Dendritic cell treated with granulocyte-macrophage colony-stimulating factor and Interleukin-4, amounts not matched to agents 40 ng/mL and 50 ng/mL, for 4 days (primary cell): ENCODE results near the gene SPACA9.

ENCODE experiments used
- H3K27ac Mint-ChIP-seq: one replicate; pipeline ENCODE4 v1.8.0; 2022; ENCODE audit warnings: mild to moderate bottlenecking, mixed read lengths
- H3K27me3 Mint-ChIP-seq: one replicate; pipeline ENCODE4 v1.8.0; 2022; ENCODE audit warnings: mild to moderate bottlenecking, mixed read lengths
- H3K36me3 Mint-ChIP-seq: one replicate; pipeline ENCODE4 v1.8.0; 2022; ENCODE audit warnings: low read depth, mixed read lengths
- H3K4me1 Mint-ChIP-seq: one replicate; pipeline ENCODE4 v1.8.0; 2022; ENCODE audit warnings: low read depth, mixed read lengths
- H3K4me3 Mint-ChIP-seq: one replicate; pipeline ENCODE4 v1.8.0; 2022; ENCODE audit warnings: mild to moderate bottlenecking, moderate library complexity, mixed read lengths
- H3K9me3 Mint-ChIP-seq: one replicate; pipeline ENCODE4 v1.8.0; 2022; ENCODE audit warnings: mixed read lengths
- intact Hi-C: fragments of 100-400 bp; cut with micrococcal nuclease; formaldehyde crosslinking; loops from one replicate; pipeline ENCODE4 v1.15.0; 2022

SPACA9 gene

DNA sequence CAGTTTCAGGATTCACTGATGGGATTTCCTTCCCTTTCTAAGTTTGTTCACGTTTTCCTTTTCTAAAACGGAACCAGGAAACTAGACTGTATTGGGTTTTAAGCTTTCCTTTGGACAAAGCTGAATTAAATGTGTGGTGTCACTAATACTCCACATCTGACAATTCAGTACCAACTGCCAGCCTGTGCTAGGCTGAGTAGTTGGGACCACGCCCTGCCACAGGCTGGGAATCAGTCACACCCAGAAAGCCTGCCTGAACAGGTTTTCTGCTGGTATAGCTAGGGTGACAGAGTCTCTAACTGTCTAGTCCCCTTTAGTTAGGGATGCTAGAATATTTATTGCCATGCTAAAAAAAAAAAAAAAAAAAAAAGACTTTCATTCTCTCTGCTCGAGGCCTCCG, 15.6 kb downstream of the SPACA9 start:
- Mint-ChIP-seq H3K36me3 (peaks cover 75% of the 10 kb centered on the region), H3K4me3 (no peak overlapping the region), H3K27ac (no peak overlapping the region), H3K4me1 (peaks cover 12% of the 10 kb centered on the region), H3K9me3 (no peaks in the 10 kb centered on the region), H3K27me3 (no peaks in the 10 kb centered on the region)
- intact Hi-C loops, result no loop called here

- no peak overlapping the region for H3K4me3 Mint-ChIP-seq
- intact Hi-C loops, result no loop called here
- H3K36me3 Mint-ChIP-seq, result peaks cover 83% of the 10 kb centered on the region
- no peaks in the 10 kb centered on the region for H3K27me3 Mint-ChIP-seq
- peaks cover 12% of the 10 kb centered on the region for H3K4me1 Mint-ChIP-seq
- no peak overlapping the region for H3K27ac Mint-ChIP-seq
- H3K9me3 Mint-ChIP-seq, result no peaks in the 10 kb centered on the region
Observed at GRCh38 chr9:132894862-132895835, 16.5 kb downstream of the SPACA9 start.

- no peak overlapping the region for H3K4me3 Mint-ChIP-seq
- no peaks in the 10 kb centered on the region for H3K27me3 Mint-ChIP-seq
- H3K27ac Mint-ChIP-seq, result peak overlapping the region; percentile 66
- H3K36me3 Mint-ChIP-seq, result peaks cover 95% of the 10 kb centered on the region
- no peaks in the 10 kb centered on the region for H3K9me3 Mint-ChIP-seq
- H3K4me1 Mint-ChIP-seq, result peaks cover 12% of the 10 kb centered on the region
- intact Hi-C loops, result no loop called here
Observed at GRCh38 chr9:132896264-132896663, 17.6 kb downstream of the SPACA9 start.

DNA sequence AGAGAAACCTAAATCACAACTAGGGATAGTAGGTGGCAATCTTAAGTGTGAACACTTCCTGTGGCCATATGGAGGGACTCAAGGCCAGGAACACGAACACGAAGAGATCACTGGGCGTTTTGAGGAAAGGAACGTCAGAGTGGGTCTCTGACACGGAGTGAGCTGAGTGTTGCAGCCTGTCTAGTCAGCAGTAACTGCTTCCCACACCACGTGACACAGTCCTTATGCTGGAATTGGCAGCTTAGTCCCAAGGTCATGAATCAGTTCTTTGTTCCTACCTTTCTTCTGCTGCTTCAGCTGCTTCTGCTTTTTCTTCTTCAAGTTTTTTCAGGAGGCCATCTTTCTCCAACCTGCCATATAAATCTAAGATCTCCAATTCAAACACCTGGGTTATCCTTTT, 18.2 kb downstream of the SPACA9 start:
- H3K9me3 Mint-ChIP-seq, result no peaks in the 10 kb centered on the region
- peaks cover 12% of the 10 kb centered on the region for H3K4me1 Mint-ChIP-seq
- no peaks in the 10 kb centered on the region for H3K27me3 Mint-ChIP-seq
- peaks cover 98% of the 10 kb centered on the region for H3K36me3 Mint-ChIP-seq
- peak overlapping the region; percentile 66 for H3K27ac Mint-ChIP-seq
- intact Hi-C loops, result no loop called here
- no peak overlapping the region for H3K4me3 Mint-ChIP-seq

DNA sequence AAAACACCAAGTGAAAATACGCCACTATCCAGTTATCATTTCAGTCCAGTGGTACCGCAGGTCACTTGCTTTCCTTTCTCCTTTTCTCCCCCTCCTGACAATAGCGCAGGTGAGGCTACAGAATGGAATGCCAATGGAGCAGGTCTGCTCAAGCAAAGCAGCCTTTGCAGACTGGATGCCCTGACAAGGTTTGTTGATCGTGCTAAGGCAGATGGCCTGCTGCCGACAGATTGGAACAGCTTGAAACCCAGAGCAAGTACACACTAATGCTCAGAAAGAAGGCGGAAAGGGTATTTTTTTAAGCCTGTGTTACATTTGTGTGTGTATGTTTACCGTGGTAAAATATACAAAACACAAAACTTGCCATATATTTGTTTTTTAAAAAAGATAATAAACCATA, 19.4 kb downstream of the SPACA9 start:
- Mint-ChIP-seq H3K4me1 (peaks cover 12% of the 10 kb centered on the region), H3K4me3 (no peak overlapping the region), H3K27me3 (no peaks in the 10 kb centered on the region), H3K9me3 (no peaks in the 10 kb centered on the region), H3K36me3 (peaks cover 98% of the 10 kb centered on the region), H3K27ac (no peak overlapping the region)
- intact Hi-C loops, result no loop called here

DNA sequence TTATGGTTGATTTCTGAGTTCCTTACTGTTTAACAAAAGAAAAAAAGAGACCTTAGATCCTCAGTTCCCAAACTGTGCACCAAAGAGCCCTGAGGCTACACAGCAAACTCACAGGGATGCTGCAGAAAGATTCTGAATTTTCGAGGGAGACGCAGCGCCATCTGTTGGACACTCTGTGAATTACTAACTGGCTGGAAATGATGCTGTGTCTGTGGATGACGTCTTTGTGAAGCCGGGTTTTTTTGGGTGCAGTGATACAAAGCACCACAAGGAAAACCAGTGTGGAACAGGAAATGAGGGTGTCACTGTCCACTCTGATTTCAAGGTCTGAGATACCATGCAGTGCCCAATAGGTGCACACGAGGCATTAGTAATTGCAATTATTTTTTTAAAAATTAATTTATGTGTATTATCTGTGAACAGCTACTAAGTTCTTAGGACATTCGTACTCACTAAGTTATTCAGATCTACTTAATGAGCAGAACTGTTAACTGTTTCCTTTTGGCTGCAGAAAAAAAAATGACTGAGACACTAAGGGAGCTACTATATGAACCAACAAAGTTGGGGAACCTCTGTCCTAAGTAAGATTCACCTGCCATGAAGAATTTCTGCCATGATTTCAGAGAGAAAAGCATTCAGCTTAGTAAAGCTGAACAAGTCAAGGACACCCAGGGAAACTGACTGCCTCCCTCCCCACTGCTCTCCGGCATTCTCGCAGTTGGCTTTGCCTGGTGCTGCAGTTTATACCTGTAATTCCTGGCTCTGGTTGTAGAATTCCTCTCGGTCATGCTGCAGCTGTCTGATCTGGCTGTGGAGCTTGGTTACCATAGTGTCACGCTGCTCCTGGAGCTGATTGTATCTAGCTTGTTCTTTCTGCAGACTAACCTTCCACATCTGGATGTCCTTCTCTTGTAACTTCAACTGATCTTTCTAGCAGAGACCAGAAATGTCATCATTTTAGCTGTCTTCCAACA, 23.4 kb downstream of the SPACA9 start:
- intact Hi-C loops, result no loop called here
- no peak overlapping the region for H3K27ac Mint-ChIP-seq
- H3K9me3 Mint-ChIP-seq, result no peaks in the 10 kb centered on the region
- peaks cover 97% of the 10 kb centered on the region for H3K36me3 Mint-ChIP-seq
- no peaks in the 10 kb centered on the region for H3K27me3 Mint-ChIP-seq
- peaks cover 2% of the 10 kb centered on the region for H3K4me1 Mint-ChIP-seq
- no peak overlapping the region for H3K4me3 Mint-ChIP-seq

GRCh38 chr9:132903574-132904492, 25.1 kb downstream of the SPACA9 start:
- H3K4me1 Mint-ChIP-seq, result no peaks in the 10 kb centered on the region
- no peak overlapping the region for H3K4me3 Mint-ChIP-seq
- intact Hi-C loops, result no loop called here
- H3K27me3 Mint-ChIP-seq, result no peaks in the 10 kb centered on the region
- H3K27ac Mint-ChIP-seq, result no peak overlapping the region
- H3K36me3 Mint-ChIP-seq, result peaks cover 95% of the 10 kb centered on the region
- H3K9me3 Mint-ChIP-seq, result no peaks in the 10 kb centered on the region

DNA sequence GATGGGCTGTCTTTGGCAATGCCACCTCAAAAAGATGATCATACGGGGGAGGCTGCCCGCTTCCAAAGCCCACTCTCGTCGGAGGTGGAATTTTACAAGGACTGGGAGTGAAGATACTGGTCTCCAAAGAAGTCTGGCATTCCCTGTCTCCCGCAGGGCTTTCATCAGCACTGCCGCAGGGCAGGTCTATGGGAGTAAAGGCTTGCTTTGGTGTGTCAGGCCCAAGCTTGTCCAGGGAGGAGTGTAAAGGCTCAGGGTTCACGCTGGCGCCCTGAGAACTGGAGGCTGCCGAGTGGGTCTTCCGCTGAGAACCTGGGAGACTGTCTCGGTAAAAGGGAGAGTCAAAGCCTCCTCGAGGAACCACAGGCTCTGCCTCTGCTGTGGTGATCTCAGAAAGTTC, 27.0 kb downstream of the SPACA9 start:
- H3K36me3 Mint-ChIP-seq, result peaks cover 94% of the 10 kb centered on the region
- no peaks in the 10 kb centered on the region for H3K9me3 Mint-ChIP-seq
- no peaks in the 10 kb centered on the region for H3K4me1 Mint-ChIP-seq
- H3K4me3 Mint-ChIP-seq, result no peak overlapping the region
- H3K27me3 Mint-ChIP-seq, result no peaks in the 10 kb centered on the region
- no peak overlapping the region for H3K27ac Mint-ChIP-seq
- intact Hi-C loops, result no loop called here

DNA sequence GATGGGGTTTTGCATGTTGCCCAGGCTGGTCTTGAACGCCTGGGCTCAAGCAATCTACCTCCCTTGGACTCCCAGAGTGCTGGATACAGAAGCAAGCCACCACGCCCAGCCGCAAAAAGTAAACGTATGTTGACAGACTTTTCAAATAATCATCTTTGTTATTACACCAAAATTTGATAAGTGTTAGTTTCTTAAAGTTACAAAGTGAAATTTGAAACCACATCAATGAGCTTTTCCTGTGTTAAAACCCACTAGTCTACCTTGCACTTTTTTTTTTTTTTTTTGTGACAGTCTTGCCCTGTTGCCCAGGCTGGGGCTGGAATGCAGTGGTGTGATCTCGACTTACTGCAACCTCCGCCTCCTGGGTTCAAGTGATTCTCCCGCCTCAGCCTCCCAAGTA, 29.9 kb downstream of the SPACA9 start:
- Mint-ChIP-seq H3K9me3 (no peaks in the 10 kb centered on the region), H3K36me3 (peaks cover 93% of the 10 kb centered on the region), H3K27me3 (no peaks in the 10 kb centered on the region), H3K27ac (no peak overlapping the region), H3K4me3 (no peak overlapping the region), H3K4me1 (no peaks in the 10 kb centered on the region)
- intact Hi-C loops, result no loop called here

GRCh38 chr9:132909311-132909710, 30.6 kb downstream of the SPACA9 start:
- Mint-ChIP-seq H3K27ac (no peak overlapping the region), H3K4me1 (no peaks in the 10 kb centered on the region), H3K36me3 (peaks cover 93% of the 10 kb centered on the region), H3K4me3 (no peak overlapping the region), H3K9me3 (no peaks in the 10 kb centered on the region), H3K27me3 (no peaks in the 10 kb centered on the region)
- intact Hi-C loops, result no loop called here

DNA sequence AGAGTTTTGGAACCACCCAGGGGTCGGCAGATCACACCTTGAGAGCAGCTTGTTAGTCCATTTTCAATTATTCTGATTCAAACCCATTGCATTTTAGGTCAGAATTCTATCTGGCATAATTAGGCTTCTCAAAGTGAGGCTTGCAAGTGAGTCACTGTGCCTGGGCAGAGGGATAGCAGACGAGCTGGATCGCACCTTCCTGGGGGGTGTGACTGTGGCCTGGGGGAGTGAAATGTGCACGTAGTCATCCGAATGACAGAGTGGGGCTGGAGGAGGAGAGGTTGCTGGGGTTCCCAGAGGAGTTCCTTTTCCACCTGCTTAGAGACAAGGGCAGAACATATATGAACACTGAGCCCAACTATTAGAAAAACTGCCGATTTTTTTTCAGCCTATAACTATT, 31.7 kb downstream of the SPACA9 start:
- H3K4me1 Mint-ChIP-seq, result no peaks in the 10 kb centered on the region
- H3K9me3 Mint-ChIP-seq, result no peaks in the 10 kb centered on the region
- H3K4me3 Mint-ChIP-seq, result no peak overlapping the region
- H3K27ac Mint-ChIP-seq, result no peak overlapping the region
- H3K27me3 Mint-ChIP-seq, result no peaks in the 10 kb centered on the region
- intact Hi-C loops, result no loop called here
- peaks cover 94% of the 10 kb centered on the region for H3K36me3 Mint-ChIP-seq

- Mint-ChIP-seq H3K4me3 (no peak overlapping the region), H3K27me3 (no peaks in the 10 kb centered on the region), H3K36me3 (peaks cover 92% of the 10 kb centered on the region), H3K9me3 (no peaks in the 10 kb centered on the region), H3K4me1 (no peaks in the 10 kb centered on the region), H3K27ac (no peak overlapping the region)
- intact Hi-C loops, result no loop called here
Observed at GRCh38 chr9:132912131-132912530, 33.4 kb downstream of the SPACA9 start.

DNA sequence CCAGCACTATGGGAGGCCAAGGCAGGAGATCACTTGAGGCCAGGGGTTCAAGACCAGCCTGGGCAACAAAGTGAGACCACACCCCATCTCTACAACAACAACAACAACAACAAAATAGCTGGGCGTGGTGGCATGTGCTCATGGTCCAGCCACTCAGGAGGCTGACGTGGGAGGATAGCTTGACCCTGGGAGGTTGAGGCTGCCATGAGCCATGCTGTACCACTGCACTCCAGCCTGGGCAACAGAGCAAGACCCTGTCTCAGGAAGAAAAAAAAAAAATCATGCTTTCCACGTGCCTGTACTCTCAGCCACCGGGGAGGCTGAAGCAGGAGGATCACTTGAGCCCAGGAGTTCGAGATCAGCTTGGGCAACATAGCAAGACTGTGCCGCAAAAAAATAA, 36.2 kb downstream of the SPACA9 start:
- peaks cover 95% of the 10 kb centered on the region for H3K36me3 Mint-ChIP-seq
- intact Hi-C loops, result no loop called here
- H3K9me3 Mint-ChIP-seq, result no peaks in the 10 kb centered on the region

More for the DNA sequence above, 36.2 kb downstream of the SPACA9 start:
- no peaks in the 10 kb centered on the region for H3K27me3 Mint-ChIP-seq
- no peak overlapping the region for H3K27ac Mint-ChIP-seq
- H3K4me1 Mint-ChIP-seq, result no peaks in the 10 kb centered on the region
- H3K4me3 Mint-ChIP-seq, result no peak overlapping the region
